ENCODE data around the gene INSYN2B. TPM values are rescaled to one million over a fixed set of nuclear protein-coding genes. Genes with fewer than 3 reads are reported as not detected.
A peak's percentile ranks its signal among the peaks of the same experiment; 100 is the strongest.

Gene INSYN2B
- total RNA-seq, 3 donors from 2014 or later (not counting 1 experiment from before 2014, with no cell fraction given) = not detected

- no peaks in the 10 kb centered on the region for H3K9me3 Mint-ChIP-seq
- 81% methylated on average over 3 of the region's 3 CpGs for WGBS (ENCODE audit: insufficient coverage)
- H3K4me3 Mint-ChIP-seq = no peak overlapping the region
- Histone ChIP-seq H3K27me3 (ENCODE audit: control insufficient read depth, insufficient read depth, low read length) (no peaks in the 10 kb centered on the region), H3K27ac (ENCODE audit: low read length) (no peak overlapping the region), H3K4me3 (ENCODE audit: low read length) (no peak overlapping the region), H3K4me1 (ENCODE audit: control insufficient read depth, insufficient read depth, low read length) (no peaks in the 10 kb centered on the region), H3K36me3 (ENCODE audit: control insufficient read depth, insufficient read depth, low read length) (no peaks in the 10 kb centered on the region), H3K9me3 (ENCODE audit: control insufficient read depth, insufficient read depth, low read length) (no peaks in the 10 kb centered on the region)
- H3K4me1 Mint-ChIP-seq = peaks cover 45 to 57% of the 10 kb centered on the region in 2 donors
- no peak overlapping the region for H3K27ac Mint-ChIP-seq
- ATAC-seq (no peak), DNase-seq (no peak)
- no peaks in the 10 kb centered on the region for H3K27me3 Mint-ChIP-seq (ENCODE audit: low read depth in 2 of 2)
- H3K36me3 Mint-ChIP-seq = no peaks in the 10 kb centered on the region
- intact Hi-C loops (cut with micrococcal nuclease) = no loop called here
- no peak for TF ChIP-seq CTCF (IDR thresholded peaks at IDR 0.05)
Measured at GRCh38 chr5:169909945-169910344, 70.3 kb downstream of the INSYN2B start.

GRCh38 chr5:169908864-169909263 lies 71.4 kb downstream of the INSYN2B start:
- H3K27ac ChIP-seq (ENCODE audit: low read length) = no peak overlapping the region
- intact Hi-C loops (cut with micrococcal nuclease) = no loop called here
- no peaks in the 10 kb centered on the region for H3K9me3 ChIP-seq (ENCODE audit: control insufficient read depth, insufficient read depth, low read length)
- H3K36me3 ChIP-seq (ENCODE audit: control insufficient read depth, insufficient read depth, low read length) = no peaks in the 10 kb centered on the region
- no peaks in the 10 kb centered on the region for H3K27me3 ChIP-seq (ENCODE audit: control insufficient read depth, insufficient read depth, low read length)
- H3K4me1 Mint-ChIP-seq = peaks cover 34 to 56% of the 10 kb centered on the region in 2 donors
- TF ChIP-seq CTCF (IDR thresholded peaks at IDR 0.05) = no peak
- H3K27me3 Mint-ChIP-seq (ENCODE audit: low read depth in 2 of 2) = no peaks in the 10 kb centered on the region
- no peaks in the 10 kb centered on the region for H3K4me1 ChIP-seq (ENCODE audit: control insufficient read depth, insufficient read depth, low read length)
- H3K27ac Mint-ChIP-seq = no peak overlapping the region
- no peaks in the 10 kb centered on the region for H3K36me3 Mint-ChIP-seq
- H3K4me3 Mint-ChIP-seq = no peak overlapping the region
- no peaks in the 10 kb centered on the region for H3K9me3 Mint-ChIP-seq
- no peak for ATAC-seq
- 100% methylated on average over 1 of the region's 1 CpG for WGBS (ENCODE audit: insufficient coverage)
- no peak overlapping the region for H3K4me3 ChIP-seq (ENCODE audit: low read length)
- no peak for DNase-seq

GRCh38 chr5:169906745-169907649 lies 73.3 kb downstream of the INSYN2B start:
- H3K36me3 ChIP-seq (ENCODE audit: control insufficient read depth, insufficient read depth, low read length) = no peaks in the 10 kb centered on the region
- H3K9me3 Mint-ChIP-seq = no peaks in the 10 kb centered on the region
- H3K27ac ChIP-seq (ENCODE audit: low read length) = no peak overlapping the region
- 98% methylated on average over 8 of the region's 8 CpGs for WGBS (ENCODE audit: insufficient coverage)
- no peak for TF ChIP-seq CTCF (IDR thresholded peaks at IDR 0.05)
- intact Hi-C loops (cut with micrococcal nuclease) = no loop called here
- no peaks in the 10 kb centered on the region for H3K36me3 Mint-ChIP-seq
- H3K4me3 ChIP-seq (ENCODE audit: low read length) = no peak overlapping the region
- peaks cover 35 to 60% of the 10 kb centered on the region in 2 donors for H3K4me1 Mint-ChIP-seq
- no peaks in the 10 kb centered on the region for H3K4me1 ChIP-seq (ENCODE audit: control insufficient read depth, insufficient read depth, low read length)
- DNase-seq = no peak
- H3K9me3 ChIP-seq (ENCODE audit: control insufficient read depth, insufficient read depth, low read length) = no peaks in the 10 kb centered on the region
- ATAC-seq = no peak
- no peak overlapping the region for H3K4me3 Mint-ChIP-seq
- peak overlapping the region; percentile 40 to 51 for H3K27ac Mint-ChIP-seq
- no peaks in the 10 kb centered on the region for H3K27me3 Mint-ChIP-seq (ENCODE audit: low read depth in 2 of 2)
- no peaks in the 10 kb centered on the region for H3K27me3 ChIP-seq (ENCODE audit: control insufficient read depth, insufficient read depth, low read length)

Data from natural killer cell (primary cell).